A673 (cell line): Measurements from ENCODE around the gene VPS8.

Experiments
- EZH2 ChIP-seq: fragments of 200-600 bp; sonication (generic); IDR thresholded peaks from 2 replicates; pipeline ENCODE4 v1.6.1; 2017; ENCODE audit warnings: borderline replicate concordance, low read depth, mild to moderate bottlenecking, mixed read lengths, antibody characterized with exemption, low read length; ENCODE audit not compliant: poor library complexity, severe bottlenecking
- TF ChIP-seq, protein P1 (sequence below): fragments of 300-800, 200-600 bp; sonication (generic); conservative IDR thresholded peaks from 2 replicates; pipeline ENCODE4 v1.5.1; 2017; ENCODE audit warnings: low read depth, mild to moderate bottlenecking, antibody characterized with exemption, low read length, moderate library complexity, mixed read lengths

DNA sequence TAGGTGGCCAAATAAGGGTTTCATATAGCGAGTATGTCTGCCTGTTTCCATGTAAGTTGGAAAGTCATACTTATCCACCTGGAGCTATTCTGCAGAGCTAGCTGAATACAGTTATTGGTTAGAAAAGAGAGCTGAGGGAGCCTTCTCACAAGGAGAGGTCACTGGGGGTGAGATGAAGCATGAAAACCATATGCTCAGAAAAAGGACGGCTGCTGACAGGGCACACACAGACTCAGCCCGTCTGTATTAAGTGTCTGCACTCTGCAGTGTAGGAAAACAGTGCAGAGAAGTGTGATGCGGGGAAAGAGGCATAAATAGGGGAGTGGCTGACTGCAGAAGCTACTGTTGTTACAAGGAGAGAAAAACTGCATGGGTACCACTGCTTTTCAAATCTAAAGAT, 282.7 kb downstream of the VPS8 start:
- no peak for TF ChIP-seq EZH2
- TF ChIP-seq, protein P1, sequence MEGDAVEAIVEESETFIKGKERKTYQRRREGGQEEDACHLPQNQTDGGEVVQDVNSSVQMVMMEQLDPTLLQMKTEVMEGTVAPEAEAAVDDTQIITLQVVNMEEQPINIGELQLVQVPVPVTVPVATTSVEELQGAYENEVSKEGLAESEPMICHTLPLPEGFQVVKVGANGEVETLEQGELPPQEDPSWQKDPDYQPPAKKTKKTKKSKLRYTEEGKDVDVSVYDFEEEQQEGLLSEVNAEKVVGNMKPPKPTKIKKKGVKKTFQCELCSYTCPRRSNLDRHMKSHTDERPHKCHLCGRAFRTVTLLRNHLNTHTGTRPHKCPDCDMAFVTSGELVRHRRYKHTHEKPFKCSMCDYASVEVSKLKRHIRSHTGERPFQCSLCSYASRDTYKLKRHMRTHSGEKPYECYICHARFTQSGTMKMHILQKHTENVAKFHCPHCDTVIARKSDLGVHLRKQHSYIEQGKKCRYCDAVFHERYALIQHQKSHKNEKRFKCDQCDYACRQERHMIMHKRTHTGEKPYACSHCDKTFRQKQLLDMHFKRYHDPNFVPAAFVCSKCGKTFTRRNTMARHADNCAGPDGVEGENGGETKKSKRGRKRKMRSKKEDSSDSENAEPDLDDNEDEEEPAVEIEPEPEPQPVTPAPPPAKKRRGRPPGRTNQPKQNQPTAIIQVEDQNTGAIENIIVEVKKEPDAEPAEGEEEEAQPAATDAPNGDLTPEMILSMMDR: no peak
